Measurements from ENCODE around the gene NCOA1.

Gene NCOA1

DNA sequence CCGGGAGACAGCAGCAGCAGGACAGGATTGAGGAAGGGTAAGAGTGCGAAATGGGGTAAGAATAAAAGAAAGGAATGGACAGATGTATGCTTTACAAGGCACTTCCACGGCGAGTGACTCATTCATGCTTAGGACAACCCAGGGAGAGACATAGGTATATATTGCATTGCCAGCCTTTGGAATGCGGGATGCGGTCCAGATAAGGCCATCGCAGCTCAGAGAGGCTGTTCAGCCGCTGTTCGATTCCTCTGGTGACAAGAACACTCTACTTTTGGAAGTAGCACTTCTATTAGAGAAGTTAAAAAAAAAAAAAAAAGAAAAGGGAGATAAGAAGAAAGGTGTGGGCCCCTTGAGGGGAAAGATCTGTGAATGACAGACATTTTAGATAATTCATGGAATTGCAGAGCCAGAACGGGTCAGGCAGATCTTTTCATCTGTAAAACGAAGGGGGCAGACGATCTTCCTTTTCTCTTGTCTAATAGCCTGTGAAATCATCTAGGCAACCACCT, 819 bp upstream of the NCOA1 start:
- Histone ChIP-seq H3K4me3 (ENCODE audit: low read depth, low read length) (peak overlapping the region; percentile 92), H3K36me3 (ENCODE audit: control insufficient read depth in 2 of 2, insufficient read depth in 1 of 2, low read length in 2 of 2) (no peaks in the 10 kb centered on the region), H3K9me3 (ENCODE audit: control insufficient read depth, insufficient read depth, low read depth, low read length) (no peaks in the 10 kb centered on the region), H3K27ac (ENCODE audit: extremely low read depth, low read depth, low read length) (peak overlapping the region; percentile 89), H3K4me1 (ENCODE audit: control insufficient read depth, insufficient read depth, low read length) (peaks cover 32% of the 10 kb centered on the region)
- ChIA-PET CTCF (interaction anchor here (0.6 to 1.2 kb wide), 3 partner anchors 13 to 81 kb away, joined by 3 to 5 read pairs (median 5); no protein-coding TSS in a partner anchor), POLR2A (interaction anchor here (0.7 to 1.1 kb wide), 3 partner anchors 8 to 46 kb away, joined by 3 to 6 read pairs (median 3); no protein-coding TSS in a partner anchor)
- TF ChIP-seq ZNF660 (tag by site-specific recombination; IDR thresholded peaks at IDR 0.05): no peak
- 0 out of 2 replicates have a peak, but pooled peaks have one; percentile 10 for TF ChIP-seq ZNF501 (tag by site-specific recombination; IDR thresholded peaks at IDR 0.05)
- TF ChIP-seq, protein P1, sequence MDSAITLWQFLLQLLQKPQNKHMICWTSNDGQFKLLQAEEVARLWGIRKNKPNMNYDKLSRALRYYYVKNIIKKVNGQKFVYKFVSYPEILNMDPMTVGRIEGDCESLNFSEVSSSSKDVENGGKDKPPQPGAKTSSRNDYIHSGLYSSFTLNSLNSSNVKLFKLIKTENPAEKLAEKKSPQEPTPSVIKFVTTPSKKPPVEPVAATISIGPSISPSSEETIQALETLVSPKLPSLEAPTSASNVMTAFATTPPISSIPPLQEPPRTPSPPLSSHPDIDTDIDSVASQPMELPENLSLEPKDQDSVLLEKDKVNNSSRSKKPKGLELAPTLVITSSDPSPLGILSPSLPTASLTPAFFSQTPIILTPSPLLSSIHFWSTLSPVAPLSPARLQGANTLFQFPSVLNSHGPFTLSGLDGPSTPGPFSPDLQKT (IDR thresholded peaks at IDR 0.05; ENCODE audit: borderline replicate concordance, low read depth, low read length): no peak
- TF ChIP-seq, protein P2, sequence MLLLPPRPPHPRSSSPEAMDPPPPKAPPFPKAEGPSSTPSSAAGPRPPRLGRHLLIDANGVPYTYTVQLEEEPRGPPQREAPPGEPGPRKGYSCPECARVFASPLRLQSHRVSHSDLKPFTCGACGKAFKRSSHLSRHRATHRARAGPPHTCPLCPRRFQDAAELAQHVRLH (tag by site-specific recombination; IDR thresholded peaks at IDR 0.05): no peak
- TF ChIP-seq ZNF335 (tag by site-specific recombination; conservative IDR thresholded peaks at IDR 0.05): peak; percentile 93
- no peak for TF ChIP-seq ZNF221 (tag by site-specific recombination; IDR thresholded peaks at IDR 0.05; ENCODE audit: borderline replicate concordance)
- TF ChIP-seq ZNF341 (tag by site-specific recombination; IDR thresholded peaks at IDR 0.05; ENCODE audit: low read depth): peak; percentile 88
- TF ChIP-seq ZSCAN23 (tag by site-specific recombination; IDR thresholded peaks at IDR 0.05): no peak
- TF ChIP-seq ZNF768 (tag by site-specific recombination; IDR thresholded peaks at IDR 0.05): 0 out of 2 replicates have a peak, but pooled peaks have one; percentile 18
- TF ChIP-seq ZBTB17 (tag by site-specific recombination; IDR thresholded peaks at IDR 0.05): peak; percentile 86
- TF ChIP-seq ZNF529 (tag by site-specific recombination; IDR thresholded peaks at IDR 0.05; ENCODE audit: insufficient replicate concordance): no peak
- TF ChIP-seq ZNF677 (tag by site-specific recombination; IDR thresholded peaks at IDR 0.05): no peak
- TF ChIP-seq ZNF366 (tag by site-specific recombination; conservative IDR thresholded peaks at IDR 0.05): peak; percentile 68
- no peak for TF ChIP-seq REPIN1 (tag by site-specific recombination; IDR thresholded peaks at IDR 0.05; ENCODE audit: low read depth)
- peak; percentile 9; the same call in 1 of the 2 replicates for TF ChIP-seq ZNF629 (tag by site-specific recombination; IDR thresholded peaks at IDR 0.05)
- peak; percentile 32 for TF ChIP-seq ZNF600 (tag by site-specific recombination; IDR thresholded peaks at IDR 0.05)
- no peak for TF ChIP-seq ZNF544 (tag by site-specific recombination; IDR thresholded peaks at IDR 0.05)
- no peak for TF ChIP-seq ZNF571 (tag by site-specific recombination; IDR thresholded peaks at IDR 0.05)
- no peak for TF ChIP-seq ZNF626 (tag by site-specific recombination; IDR thresholded peaks at IDR 0.05)
- TF ChIP-seq ZNF776 (tag by site-specific recombination; IDR thresholded peaks at IDR 0.05; ENCODE audit: borderline replicate concordance): no peak
- peak; percentile 79 for TF ChIP-seq PRDM1 (tag by site-specific recombination; IDR thresholded peaks at IDR 0.05)
- TF ChIP-seq, protein P3, sequence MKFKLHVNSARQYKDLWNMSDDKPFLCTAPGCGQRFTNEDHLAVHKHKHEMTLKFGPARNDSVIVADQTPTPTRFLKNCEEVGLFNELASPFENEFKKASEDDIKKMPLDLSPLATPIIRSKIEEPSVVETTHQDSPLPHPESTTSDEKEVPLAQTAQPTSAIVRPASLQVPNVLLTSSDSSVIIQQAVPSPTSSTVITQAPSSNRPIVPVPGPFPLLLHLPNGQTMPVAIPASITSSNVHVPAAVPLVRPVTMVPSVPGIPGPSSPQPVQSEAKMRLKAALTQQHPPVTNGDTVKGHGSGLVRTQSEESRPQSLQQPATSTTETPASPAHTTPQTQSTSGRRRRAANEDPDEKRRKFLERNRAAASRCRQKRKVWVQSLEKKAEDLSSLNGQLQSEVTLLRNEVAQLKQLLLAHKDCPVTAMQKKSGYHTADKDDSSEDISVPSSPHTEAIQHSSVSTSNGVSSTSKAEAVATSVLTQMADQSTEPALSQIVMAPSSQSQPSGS (tag by site-specific recombination; IDR thresholded peaks at IDR 0.05; ENCODE audit: low read depth): no peak
- no peak for TF ChIP-seq ZNF785 (tag by site-specific recombination; IDR thresholded peaks at IDR 0.05)
- no peak for TF ChIP-seq ZNF140 (tag by site-specific recombination; IDR thresholded peaks at IDR 0.05)
- TF ChIP-seq ZIC2 (tag by site-specific recombination; IDR thresholded peaks at IDR 0.05): peak; percentile 90
- no peak for TF ChIP-seq ZBTB8A (tag by site-specific recombination; IDR thresholded peaks at IDR 0.05)
- TF ChIP-seq, protein P4, sequence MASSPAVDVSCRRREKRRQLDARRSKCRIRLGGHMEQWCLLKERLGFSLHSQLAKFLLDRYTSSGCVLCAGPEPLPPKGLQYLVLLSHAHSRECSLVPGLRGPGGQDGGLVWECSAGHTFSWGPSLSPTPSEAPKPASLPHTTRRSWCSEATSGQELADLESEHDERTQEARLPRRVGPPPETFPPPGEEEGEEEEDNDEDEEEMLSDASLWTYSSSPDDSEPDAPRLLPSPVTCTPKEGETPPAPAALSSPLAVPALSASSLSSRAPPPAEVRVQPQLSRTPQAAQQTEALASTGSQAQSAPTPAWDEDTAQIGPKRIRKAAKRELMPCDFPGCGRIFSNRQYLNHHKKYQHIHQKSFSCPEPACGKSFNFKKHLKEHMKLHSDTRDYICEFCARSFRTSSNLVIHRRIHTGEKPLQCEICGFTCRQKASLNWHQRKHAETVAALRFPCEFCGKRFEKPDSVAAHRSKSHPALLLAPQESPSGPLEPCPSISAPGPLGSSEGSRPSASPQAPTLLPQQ (tag by site-specific recombination; IDR thresholded peaks at IDR 0.05): 0 out of 2 replicates have a peak, but pooled peaks have one; percentile 45
